Loucy (cell line): ENCODE measurements around the gene IBA57.

Experiments used
- H2AFZ ChIP-seq: fragments of 200-600 bp; sonication (generic); 2 replicates; pipeline ENCODE4 v1.6.0; 2016; ENCODE audit warnings: antibody characterized with exemption, mild to moderate bottlenecking, low read length, moderate library complexity
- H3F3A ChIP-seq: fragments of 200-600 bp; 2 replicates; pipeline ENCODE4 v1.6.0; 2016; ENCODE audit warnings: antibody characterized with exemption, low read depth, mild to moderate bottlenecking
- H3K27me3 ChIP-seq: fragments of 200-600 bp; sonication (generic); 2 replicates; pipeline ENCODE4 v1.6.1; 2014; ENCODE audit warnings: low read length, mild to moderate bottlenecking; ENCODE audit not compliant: insufficient read depth, poor library complexity, severe bottlenecking
- H3K36me3 ChIP-seq: fragments of 200-600 bp; sonication (generic); 2 replicates; pipeline ENCODE4 v1.6.1; 2016; ENCODE audit warnings: low read length; ENCODE audit not compliant: insufficient read depth
- H3K4me1 ChIP-seq: fragments of 200-600 bp; sonication (generic); 2 replicates; pipeline ENCODE4 v1.5.1; 2014; ENCODE audit warnings: low read length, mild to moderate bottlenecking; ENCODE audit not compliant: insufficient read depth, poor library complexity, severe bottlenecking
- H3K4me2 ChIP-seq: fragments of 200-600 bp; sonication (generic); 2 replicates; pipeline ENCODE4 v1.6.0; 2014; ENCODE audit warnings: antibody characterized with exemption, low read length, low read depth, mild to moderate bottlenecking; ENCODE audit not compliant: poor library complexity, severe bottlenecking
- H3K4me3 ChIP-seq: fragments of 200-600 bp; sonication (generic); 2 replicates; pipeline ENCODE4 v1.5.1; 2014; ENCODE audit warnings: low read length, mild to moderate bottlenecking, mixed read lengths; ENCODE audit not compliant: poor library complexity, severe bottlenecking
- H3K79me2 ChIP-seq: fragments of 200-600 bp; sonication (generic); 2 replicates; pipeline ENCODE4 v1.6.1; 2014; ENCODE audit warnings: low read length; ENCODE audit not compliant: insufficient read depth
- H3K9ac ChIP-seq: fragments of 200-600 bp; sonication (generic); 2 replicates; pipeline ENCODE4 v1.6.0; 2014; ENCODE audit warnings: mild to moderate bottlenecking, low read depth, low read length, moderate library complexity; ENCODE audit not compliant: poor library complexity, severe bottlenecking
- H3K9me2 ChIP-seq: fragments of 200-600 bp; sonication (generic); replicated peaks from 2 replicates; pipeline ENCODE4 v1.6.1; 2016; ENCODE audit warnings: low read depth, low read length, mixed read lengths
- H3K9me3 ChIP-seq: fragments of 200-600 bp; sonication (generic); 2 replicates; pipeline ENCODE4 v1.6.1; 2014; ENCODE audit warnings: mild to moderate bottlenecking, antibody characterized with exemption, low read length, low read depth; ENCODE audit not compliant: insufficient read depth
- H4K20me1 ChIP-seq: fragments of 200-600 bp; sonication (generic); 2 replicates; pipeline ENCODE4 v1.6.0; 2014; ENCODE audit warnings: antibody characterized with exemption, low read length, mild to moderate bottlenecking; ENCODE audit not compliant: insufficient read depth, poor library complexity, severe bottlenecking
- EZH2phosphoT487 ChIP-seq: fragments of 200-600 bp; IDR thresholded peaks from 2 replicates; pipeline ENCODE4 v1.6.1; 2018; ENCODE audit warnings: antibody characterized with exemption, mild to moderate bottlenecking, moderate library complexity, borderline replicate concordance
- TF ChIP-seq, protein P1 (sequence below): fragments of 200-600 bp; sonication (generic); conservative IDR thresholded peaks from 2 replicates; pipeline ENCODE4 v1.5.1; 2014; ENCODE audit warnings: mild to moderate bottlenecking, antibody characterized with exemption, low read length

The IBA57 gene

DNA sequence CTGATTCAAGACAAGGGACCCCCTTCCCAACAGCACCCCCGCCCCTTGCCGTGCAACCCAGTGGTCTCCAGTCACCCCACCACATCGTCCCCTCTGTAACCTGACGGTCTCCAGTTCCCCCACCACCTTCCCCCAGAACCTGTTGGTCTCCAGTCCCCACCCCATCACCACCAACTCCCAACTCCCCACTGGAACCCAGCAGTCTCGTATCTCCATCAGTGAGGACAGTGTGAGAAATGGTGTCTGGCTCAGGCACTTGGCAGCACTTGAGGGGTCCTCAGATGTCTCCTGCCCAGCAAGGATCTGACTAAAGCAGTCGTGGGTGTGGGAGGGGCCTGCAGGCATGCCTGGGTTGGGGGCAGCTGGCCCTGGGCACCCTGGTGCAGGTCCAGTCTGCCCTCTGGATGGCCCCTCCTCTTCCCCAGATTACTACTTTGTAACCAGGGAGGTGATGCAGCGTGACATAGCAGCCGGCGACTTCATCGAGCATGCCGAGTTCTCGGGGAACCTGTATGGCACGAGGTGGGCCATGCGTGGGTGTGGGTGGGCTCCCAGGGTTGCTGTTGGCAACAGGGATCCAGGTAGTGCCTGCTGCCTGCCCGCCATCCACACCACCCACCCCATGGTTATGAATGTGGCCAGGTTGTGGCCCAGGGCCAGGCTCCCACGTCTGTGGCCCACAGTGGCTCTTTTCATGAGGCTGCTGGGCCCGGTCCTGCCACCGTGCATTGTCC lies 19.0 kb upstream of the IBA57 start:
- Histone ChIP-seq H3F3A (no peaks in the 10 kb centered on the region), H3K79me2 (peaks cover 58% of the 10 kb centered on the region), H3K4me3 (no peak overlapping the region), H3K4me1 (peaks cover 32% of the 10 kb centered on the region), H2AFZ (no peak overlapping the region), H3K27me3 (no peaks in the 10 kb centered on the region), H3K9ac (no peak overlapping the region), H3K4me2 (no peak overlapping the region), H3K36me3 (peaks cover 15% of the 10 kb centered on the region; the same call in 1 of the 2 replicates), H3K9me3 (no peaks in the 10 kb centered on the region), H3K9me2 (no peaks in the 10 kb centered on the region), H4K20me1 (peaks cover 55% of the 10 kb centered on the region)
- TF ChIP-seq EZH2phosphoT487, result no peak
- TF ChIP-seq, protein P1, sequence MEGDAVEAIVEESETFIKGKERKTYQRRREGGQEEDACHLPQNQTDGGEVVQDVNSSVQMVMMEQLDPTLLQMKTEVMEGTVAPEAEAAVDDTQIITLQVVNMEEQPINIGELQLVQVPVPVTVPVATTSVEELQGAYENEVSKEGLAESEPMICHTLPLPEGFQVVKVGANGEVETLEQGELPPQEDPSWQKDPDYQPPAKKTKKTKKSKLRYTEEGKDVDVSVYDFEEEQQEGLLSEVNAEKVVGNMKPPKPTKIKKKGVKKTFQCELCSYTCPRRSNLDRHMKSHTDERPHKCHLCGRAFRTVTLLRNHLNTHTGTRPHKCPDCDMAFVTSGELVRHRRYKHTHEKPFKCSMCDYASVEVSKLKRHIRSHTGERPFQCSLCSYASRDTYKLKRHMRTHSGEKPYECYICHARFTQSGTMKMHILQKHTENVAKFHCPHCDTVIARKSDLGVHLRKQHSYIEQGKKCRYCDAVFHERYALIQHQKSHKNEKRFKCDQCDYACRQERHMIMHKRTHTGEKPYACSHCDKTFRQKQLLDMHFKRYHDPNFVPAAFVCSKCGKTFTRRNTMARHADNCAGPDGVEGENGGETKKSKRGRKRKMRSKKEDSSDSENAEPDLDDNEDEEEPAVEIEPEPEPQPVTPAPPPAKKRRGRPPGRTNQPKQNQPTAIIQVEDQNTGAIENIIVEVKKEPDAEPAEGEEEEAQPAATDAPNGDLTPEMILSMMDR, result no peak

DNA sequence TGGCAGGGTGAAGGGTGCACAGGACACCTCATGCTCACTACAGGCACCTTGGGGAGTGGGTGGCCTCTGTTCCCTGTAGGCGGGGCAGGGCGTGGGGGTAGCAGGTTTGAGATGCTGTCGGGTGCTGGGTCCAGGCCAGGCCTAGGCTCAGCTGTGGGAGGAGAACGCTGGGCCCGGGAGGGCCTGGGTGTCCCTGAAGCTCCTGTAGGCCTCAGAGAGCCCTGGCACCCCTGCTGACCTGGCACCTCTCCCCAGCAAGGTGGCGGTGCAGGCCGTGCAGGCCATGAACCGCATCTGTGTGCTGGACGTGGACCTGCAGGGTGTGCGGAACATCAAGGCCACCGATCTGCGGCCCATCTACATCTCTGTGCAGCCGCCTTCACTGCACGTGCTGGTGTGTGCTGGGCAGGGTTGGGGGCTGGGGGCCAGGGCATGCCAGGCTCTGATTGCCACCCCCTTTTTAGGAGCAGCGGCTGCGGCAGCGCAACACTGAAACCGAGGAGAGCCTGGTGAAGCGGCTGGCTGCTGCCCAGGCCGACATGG lies 18.4 kb upstream of the IBA57 start:
- H3K4me3 ChIP-seq, result no peak overlapping the region
- H3K9ac ChIP-seq, result no peak overlapping the region
- no peaks in the 10 kb centered on the region for H3F3A ChIP-seq
- no peaks in the 10 kb centered on the region for H3K9me2 ChIP-seq
- peaks cover 15% of the 10 kb centered on the region; the same call in 1 of the 2 replicates for H3K36me3 ChIP-seq
- H3K79me2 ChIP-seq, result peaks cover 52% of the 10 kb centered on the region
- no peaks in the 10 kb centered on the region for H3K9me3 ChIP-seq
- peaks cover 26% of the 10 kb centered on the region for H3K4me1 ChIP-seq
- H3K27me3 ChIP-seq, result no peaks in the 10 kb centered on the region
- H3K4me2 ChIP-seq, result no peak overlapping the region
- peaks cover 49% of the 10 kb centered on the region for H4K20me1 ChIP-seq
- no peak overlapping the region for H2AFZ ChIP-seq
- TF ChIP-seq, protein P1, result no peak
- TF ChIP-seq EZH2phosphoT487, result no peak

DNA sequence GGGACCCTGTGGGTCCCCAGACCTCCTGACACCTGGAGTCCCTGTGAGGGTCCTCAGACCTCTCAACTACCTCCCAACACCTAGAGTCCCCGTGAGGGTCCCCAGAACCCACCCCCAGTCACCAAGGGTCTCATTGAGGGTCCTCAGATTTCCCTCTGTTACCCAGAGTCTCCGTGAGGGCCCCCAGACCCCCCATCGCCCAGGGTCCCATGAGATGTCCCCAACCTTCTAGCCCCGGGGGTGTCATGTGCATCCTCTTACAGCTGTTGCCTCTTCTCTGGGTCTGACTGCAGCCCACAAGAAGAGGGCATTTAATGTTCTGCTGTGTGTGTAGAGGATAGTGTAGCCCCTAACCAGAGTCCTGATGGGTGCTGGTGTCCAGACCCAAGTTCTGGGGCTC lies 17.8 kb upstream of the IBA57 start:
- H3K4me2 ChIP-seq, result no peak overlapping the region
- no peak overlapping the region for H3K4me3 ChIP-seq
- H4K20me1 ChIP-seq, result peaks cover 44% of the 10 kb centered on the region
- H3F3A ChIP-seq, result no peaks in the 10 kb centered on the region
- peaks cover 20% of the 10 kb centered on the region for H3K4me1 ChIP-seq
- no peak overlapping the region for H2AFZ ChIP-seq
- no peaks in the 10 kb centered on the region for H3K9me3 ChIP-seq
- peaks cover 46% of the 10 kb centered on the region for H3K79me2 ChIP-seq
- TF ChIP-seq, protein P1, result no peak
- TF ChIP-seq EZH2phosphoT487, result no peak
- no peak overlapping the region for H3K9ac ChIP-seq
- peaks cover 15% of the 10 kb centered on the region; the same call in 1 of the 2 replicates for H3K36me3 ChIP-seq
- H3K27me3 ChIP-seq, result no peaks in the 10 kb centered on the region
- H3K9me2 ChIP-seq, result no peaks in the 10 kb centered on the region
